HG03558 (cell line): Measurements from ENCODE around the gene DIS3.
"Not testable (repeated sequence)": the region's sequence is repeated elsewhere in the genome, so short reads cannot be mapped to it uniquely, and the experiment has no call there.

ENCODE experiments used
- ATAC-seq: cut with Tn5 transposase; IDR thresholded peaks from one replicate; pipeline ENCODE4 v1.9.1; 2021; ENCODE audit warnings: moderate number of reproducible peaks; ENCODE audit not compliant: unreplicated experiment; ENCODE audit errors: extremely low read depth

The DIS3 gene

GRCh38 chr13:72745260-72745659, 36.4 kb downstream of the DIS3 start:
- ATAC-seq, result no peak

- no peak for ATAC-seq
Observed at GRCh38 chr13:72740015-72740414, 41.7 kb downstream of the DIS3 start.

- no peak for ATAC-seq
Observed at GRCh38 chr13:72737033-72737432, 44.7 kb downstream of the DIS3 start.

GRCh38 chr13:72728290-72728605, 53.5 kb downstream of the DIS3 start:
- no peak for ATAC-seq

GRCh38 chr13:72727417-72728289, 54.0 kb downstream of the DIS3 start, which contains the start of the genes BORA and MZT1:
TSS of gene BORA (plus strand) at chr13:72727923. CDS start at chr13:72728941, 1,018 bp downstream.
TSS of gene MZT1 (minus strand) at chr13:72727629. CDS start at chr13:72727602, 27 bp downstream.
- peak; percentile 95 for ATAC-seq

- ATAC-seq, result peak; percentile 1
Observed at GRCh38 chr13:72726726-72727416, 54.8 kb downstream of the DIS3 start.

- not testable (repeated sequence) for ATAC-seq
Observed at GRCh38 chr13:72726185-72726584, 55.5 kb downstream of the DIS3 start.

- no peak for ATAC-seq
Observed at GRCh38 chr13:72716776-72717175, 64.9 kb downstream of the DIS3 start.
